Measurements from ENCODE around the gene SCTR. TPM values are rescaled to one million over a fixed set of nuclear protein-coding genes. Genes with fewer than 3 reads are reported as not detected.

The SCTR gene
- total RNA-seq, 2 donors from 2014 or later: not detected

DNA sequence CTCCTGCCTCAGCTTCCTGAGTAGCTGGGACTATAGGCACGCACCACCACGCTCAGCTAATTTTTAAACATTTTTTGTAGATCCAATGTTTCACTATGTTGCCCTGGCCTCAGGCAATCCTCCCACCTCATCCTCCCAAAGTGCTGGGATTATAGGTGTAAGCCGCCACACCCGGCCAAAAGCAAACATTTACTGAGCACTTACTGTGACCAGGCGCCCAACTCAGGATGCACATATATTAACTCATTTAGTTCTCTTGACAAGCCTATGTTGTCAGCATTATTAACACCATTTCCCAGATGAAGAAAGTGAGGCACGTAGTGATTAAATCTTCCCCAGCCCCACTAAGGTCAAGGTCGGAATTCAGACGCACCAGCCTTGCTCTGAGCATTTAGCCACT, 51.5 kb downstream of the SCTR start:
- no peak for ATAC-seq
- Mint-ChIP-seq H3K4me1 (peaks cover 4% of the 10 kb centered on the region), H3K36me3 (ENCODE audit: low read depth) (no peaks in the 10 kb centered on the region), H3K27me3 (peaks cover 38% of the 10 kb centered on the region), H3K4me3 (no peak overlapping the region), H3K27ac (no peak overlapping the region)
- DNase-seq: no peak
- no peaks in the 10 kb centered on the region for H3K9me3 ChIP-seq (ENCODE audit: control insufficient read depth, low read length, poor library complexity, severe bottlenecking)

DNA sequence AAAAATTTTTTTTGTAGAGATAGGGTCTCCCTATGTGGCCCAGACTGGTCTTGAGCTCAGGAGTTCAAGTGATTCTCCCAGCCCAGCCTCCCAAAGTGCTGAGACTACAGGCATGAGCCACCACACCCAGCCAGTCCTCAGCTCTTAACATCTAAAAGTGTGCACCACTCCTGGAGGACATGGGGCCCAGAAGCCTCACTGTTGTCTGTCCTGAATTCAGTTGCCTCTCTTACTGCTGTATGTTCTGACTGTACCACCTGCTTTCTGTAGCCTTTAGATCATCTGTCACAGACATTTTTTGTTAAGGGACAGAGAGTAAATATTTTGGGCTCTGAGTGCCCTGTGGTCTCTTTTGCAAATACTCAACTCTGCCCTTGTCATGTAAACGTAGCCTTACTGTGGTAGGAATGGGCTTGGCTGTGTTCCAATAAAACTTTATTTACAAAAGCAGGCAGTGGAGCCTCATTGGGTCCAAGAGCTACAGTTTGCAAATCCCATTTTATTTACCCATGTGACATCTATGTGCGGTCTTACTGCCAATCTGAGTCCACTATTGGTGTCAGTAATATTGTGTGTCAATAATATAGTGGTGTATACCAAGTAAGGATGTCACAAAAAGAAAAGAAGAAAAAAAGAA, 54.5 kb downstream of the SCTR start:
- Mint-ChIP-seq H3K4me1 (peaks cover 2% of the 10 kb centered on the region), H3K27me3 (peaks cover 32% of the 10 kb centered on the region), H3K27ac (no peak overlapping the region), H3K36me3 (ENCODE audit: low read depth) (no peaks in the 10 kb centered on the region), H3K4me3 (no peak overlapping the region)
- no peak for DNase-seq
- no peaks in the 10 kb centered on the region for H3K9me3 ChIP-seq (ENCODE audit: control insufficient read depth, low read length, poor library complexity, severe bottlenecking)
- ATAC-seq: no peak

DNA sequence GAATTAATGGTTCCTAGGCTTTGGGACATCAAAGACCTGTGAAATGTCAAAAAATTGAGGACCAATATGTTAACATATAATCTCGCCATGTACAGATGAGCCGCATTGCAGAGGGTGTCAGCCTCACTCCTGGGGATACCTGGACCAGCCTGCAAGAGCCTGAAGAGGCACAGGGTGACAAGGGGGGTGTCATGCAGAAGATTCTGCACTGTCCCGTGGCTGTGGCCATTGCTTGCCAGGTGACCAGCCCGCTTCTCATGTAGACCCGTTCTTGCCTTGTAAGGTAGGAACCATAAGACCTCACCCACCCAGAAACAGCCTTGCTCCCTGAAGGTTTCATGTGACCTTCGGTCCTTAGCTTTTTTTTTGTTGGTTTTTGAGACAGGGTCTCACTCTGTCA, 55.2 kb downstream of the SCTR start:
- Mint-ChIP-seq H3K4me1 (peaks cover 2% of the 10 kb centered on the region), H3K4me3 (no peak overlapping the region), H3K27ac (no peak overlapping the region), H3K27me3 (peaks cover 32% of the 10 kb centered on the region), H3K36me3 (ENCODE audit: low read depth) (no peaks in the 10 kb centered on the region)
- H3K9me3 ChIP-seq (ENCODE audit: control insufficient read depth, low read length, poor library complexity, severe bottlenecking): no peaks in the 10 kb centered on the region
- DNase-seq (no peak), ATAC-seq (no peak)

DNA sequence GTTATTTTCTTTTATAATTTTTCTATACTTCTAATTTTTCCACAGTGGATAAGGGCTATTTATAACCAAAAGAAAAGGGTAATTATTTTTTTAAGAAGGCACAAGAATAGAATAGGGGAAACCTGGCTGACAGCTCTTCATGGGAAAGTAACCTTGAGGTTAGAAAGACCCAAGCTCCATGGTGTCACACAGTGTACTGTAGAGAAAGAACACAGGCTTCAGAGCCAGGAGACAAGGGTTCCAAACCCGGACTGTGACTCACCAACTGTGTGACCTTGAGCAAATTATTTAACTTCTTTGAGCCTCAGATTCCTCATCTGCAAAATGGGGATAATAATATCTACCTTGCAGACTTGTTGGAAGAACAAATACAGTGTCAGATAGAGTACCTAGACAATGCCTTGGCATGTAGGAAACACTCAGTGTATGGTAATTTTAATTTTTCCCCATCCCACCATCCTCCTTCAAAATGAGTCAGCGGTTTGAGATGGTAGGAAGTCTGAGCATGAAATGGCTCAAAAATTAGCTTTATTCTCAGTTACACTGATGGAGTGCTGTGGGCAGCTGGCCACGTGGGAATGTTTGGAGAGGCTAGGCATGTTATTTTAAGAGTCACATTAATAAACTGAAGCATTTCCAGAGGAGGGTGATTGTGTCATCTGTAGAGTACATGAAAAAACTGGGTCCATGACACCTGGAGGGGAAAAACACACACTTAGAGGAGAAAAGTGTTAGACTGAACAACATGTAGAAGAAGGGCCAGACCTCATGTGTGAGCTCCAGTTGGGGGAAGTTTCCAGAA, 55.9 kb downstream of the SCTR start:
- no peaks in the 10 kb centered on the region for H3K9me3 ChIP-seq (ENCODE audit: control insufficient read depth, low read length, poor library complexity, severe bottlenecking)
- Mint-ChIP-seq H3K4me3 (no peak overlapping the region), H3K27me3 (peaks cover 25% of the 10 kb centered on the region), H3K27ac (no peak overlapping the region), H3K36me3 (ENCODE audit: low read depth) (no peaks in the 10 kb centered on the region), H3K4me1 (peaks cover 2% of the 10 kb centered on the region)
- DNase-seq (no peak), ATAC-seq (no peak)

- H3K27me3 Mint-ChIP-seq: peaks cover 12% of the 10 kb centered on the region
- ATAC-seq (no peak), DNase-seq (no peak)
- H3K4me1 Mint-ChIP-seq: no peaks in the 10 kb centered on the region
- H3K4me3 Mint-ChIP-seq: no peak overlapping the region
- no peak overlapping the region for H3K27ac Mint-ChIP-seq
- H3K36me3 Mint-ChIP-seq (ENCODE audit: low read depth): no peaks in the 10 kb centered on the region
- no peaks in the 10 kb centered on the region for H3K9me3 ChIP-seq (ENCODE audit: control insufficient read depth, low read length, poor library complexity, severe bottlenecking)
These were observed 57.9 kb downstream of the SCTR start for GRCh38 chr2:119466373-119466772.

GRCh38 chr2:119465687-119466086, 58.6 kb downstream of the SCTR start:
- H3K4me1 Mint-ChIP-seq: no peaks in the 10 kb centered on the region
- no peak overlapping the region for H3K27ac Mint-ChIP-seq
- no peaks in the 10 kb centered on the region for H3K9me3 ChIP-seq (ENCODE audit: control insufficient read depth, low read length, poor library complexity, severe bottlenecking)
- peaks cover 6% of the 10 kb centered on the region for H3K27me3 Mint-ChIP-seq
- no peak overlapping the region for H3K4me3 Mint-ChIP-seq
- H3K36me3 Mint-ChIP-seq (ENCODE audit: low read depth): no peaks in the 10 kb centered on the region
- DNase-seq (no peak), ATAC-seq (no peak)

- Mint-ChIP-seq H3K36me3 (ENCODE audit: low read depth) (no peaks in the 10 kb centered on the region), H3K4me3 (no peak overlapping the region), H3K27ac (no peak overlapping the region), H3K4me1 (no peaks in the 10 kb centered on the region), H3K27me3 (peaks cover 6% of the 10 kb centered on the region)
- H3K9me3 ChIP-seq (ENCODE audit: control insufficient read depth, low read length, poor library complexity, severe bottlenecking): no peaks in the 10 kb centered on the region
- ATAC-seq (no peak), DNase-seq (no peak)
These were observed 59.3 kb downstream of the SCTR start for GRCh38 chr2:119464981-119465380.

DNA sequence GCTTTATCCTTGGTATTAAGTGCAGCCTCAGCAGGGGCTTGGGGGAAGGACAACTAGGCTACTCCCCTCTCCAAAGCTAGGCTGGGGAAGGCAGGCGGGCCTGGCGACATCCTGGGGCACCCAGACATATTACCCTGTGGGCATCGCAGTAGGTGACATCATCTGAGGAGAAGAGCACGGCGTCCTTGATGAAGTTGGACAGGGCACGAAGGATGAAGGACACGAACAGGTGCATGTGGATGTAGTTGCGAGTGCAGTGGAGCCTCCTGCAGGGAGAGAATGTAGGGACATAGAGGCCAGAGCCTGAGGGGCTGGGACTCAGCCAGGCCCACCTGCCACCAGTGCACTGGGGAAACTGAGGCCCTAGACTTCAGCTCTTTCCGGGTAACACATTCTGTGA, 60.3 kb downstream of the SCTR start:
- Mint-ChIP-seq H3K27me3 (peaks cover 13% of the 10 kb centered on the region), H3K36me3 (ENCODE audit: low read depth) (no peaks in the 10 kb centered on the region), H3K4me1 (no peaks in the 10 kb centered on the region), H3K4me3 (no peak overlapping the region), H3K27ac (no peak overlapping the region)
- ATAC-seq (no peak), DNase-seq (no peak)
- H3K9me3 ChIP-seq (ENCODE audit: control insufficient read depth, low read length, poor library complexity, severe bottlenecking): no peaks in the 10 kb centered on the region

GRCh38 chr2:119463136-119463535, 61.1 kb downstream of the SCTR start:
- H3K27me3 Mint-ChIP-seq: peaks cover 8% of the 10 kb centered on the region

DNA sequence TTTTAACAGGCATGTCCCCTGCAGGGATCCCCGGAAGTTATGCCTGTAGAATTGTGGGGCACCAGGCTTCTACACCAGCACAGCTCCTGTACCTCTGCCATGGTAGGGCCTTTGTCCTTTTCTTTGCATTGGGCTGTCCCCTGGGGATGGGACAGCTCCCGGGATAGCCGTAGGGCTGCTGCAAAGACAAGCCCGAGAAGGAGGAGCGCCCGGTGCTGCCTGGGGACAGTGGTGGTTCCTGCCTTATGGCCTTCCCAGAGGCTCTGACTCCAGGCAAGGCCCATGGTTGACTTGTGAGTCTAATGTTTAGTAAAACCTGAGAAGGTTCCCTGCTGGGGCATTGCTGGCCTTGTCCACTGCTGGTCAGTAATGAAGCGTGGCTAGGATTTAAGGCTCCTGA, 61.7 kb downstream of the SCTR start:
- DNase-seq: no peak
- H3K27ac Mint-ChIP-seq: no peak overlapping the region
- peaks cover 8% of the 10 kb centered on the region for H3K27me3 Mint-ChIP-seq
- H3K4me3 Mint-ChIP-seq: no peak overlapping the region
- no peaks in the 10 kb centered on the region for H3K4me1 Mint-ChIP-seq
- ATAC-seq: no peak
- no peaks in the 10 kb centered on the region for H3K9me3 ChIP-seq (ENCODE audit: control insufficient read depth, low read length, poor library complexity, severe bottlenecking)
- no peaks in the 10 kb centered on the region for H3K36me3 Mint-ChIP-seq (ENCODE audit: low read depth)

More at GRCh38 chr2:119463136-119463535, 61.1 kb downstream of the SCTR start:
- Mint-ChIP-seq H3K4me1 (no peaks in the 10 kb centered on the region), H3K27ac (no peak overlapping the region), H3K4me3 (no peak overlapping the region), H3K36me3 (ENCODE audit: low read depth) (no peaks in the 10 kb centered on the region)
- H3K9me3 ChIP-seq (ENCODE audit: control insufficient read depth, low read length, poor library complexity, severe bottlenecking): no peaks in the 10 kb centered on the region
- DNase-seq (no peak), ATAC-seq (no peak)

GRCh38 chr2:119461811-119462210, 62.5 kb downstream of the SCTR start:
- Mint-ChIP-seq H3K4me1 (no peaks in the 10 kb centered on the region), H3K4me3 (no peak overlapping the region), H3K27ac (no peak overlapping the region), H3K36me3 (ENCODE audit: low read depth) (no peaks in the 10 kb centered on the region), H3K27me3 (peaks cover 10% of the 10 kb centered on the region)
- DNase-seq: no peak
- ATAC-seq: no peak
- no peaks in the 10 kb centered on the region for H3K9me3 ChIP-seq (ENCODE audit: control insufficient read depth, low read length, poor library complexity, severe bottlenecking)

GRCh38 chr2:119460076-119460475, 64.2 kb downstream of the SCTR start:
- ATAC-seq (no peak), DNase-seq (no peak)
- no peaks in the 10 kb centered on the region for H3K36me3 Mint-ChIP-seq (ENCODE audit: low read depth)
- H3K27me3 Mint-ChIP-seq: peaks cover 20% of the 10 kb centered on the region
- H3K27ac Mint-ChIP-seq: no peak overlapping the region
- H3K4me1 Mint-ChIP-seq: peaks cover 2% of the 10 kb centered on the region
- H3K4me3 Mint-ChIP-seq: no peak overlapping the region
- no peaks in the 10 kb centered on the region for H3K9me3 ChIP-seq (ENCODE audit: control insufficient read depth, low read length, poor library complexity, severe bottlenecking)

DNA sequence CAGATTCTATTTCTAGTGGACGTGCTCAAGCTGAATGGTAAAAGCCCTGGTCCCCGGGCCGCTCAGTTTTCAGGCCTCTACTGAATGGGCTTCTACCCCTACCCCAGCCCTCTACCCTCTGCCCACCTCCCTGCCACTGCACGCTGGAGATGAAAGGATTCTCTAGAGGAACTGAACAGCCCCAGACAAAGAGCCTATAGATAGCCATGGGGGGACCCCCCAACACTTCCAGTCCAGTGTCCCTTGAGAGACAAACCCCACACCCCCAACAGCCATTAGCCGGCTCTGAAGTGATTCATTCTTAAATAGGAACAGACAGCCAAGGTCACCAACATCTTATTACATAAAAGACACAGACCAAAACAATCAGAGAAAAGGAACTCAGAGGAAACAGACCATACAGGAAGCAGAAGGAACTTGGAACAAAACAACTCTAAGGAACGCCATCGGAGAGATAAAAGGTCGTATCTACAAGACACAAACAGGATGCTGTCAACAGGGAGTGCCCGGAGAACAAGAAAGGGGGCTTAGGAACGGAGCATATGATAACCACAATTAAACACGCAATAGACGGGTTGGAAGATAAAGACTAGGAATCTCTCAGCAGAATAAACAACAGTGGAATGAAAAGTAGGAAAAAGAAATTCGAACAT, 69.1 kb downstream of the SCTR start:
- ATAC-seq (no peak), DNase-seq (no peak)
- Mint-ChIP-seq H3K36me3 (ENCODE audit: low read depth) (no peaks in the 10 kb centered on the region), H3K4me1 (peaks cover 2% of the 10 kb centered on the region), H3K27me3 (peaks cover 56% of the 10 kb centered on the region), H3K4me3 (no peak overlapping the region), H3K27ac (no peak overlapping the region)
- H3K9me3 ChIP-seq (ENCODE audit: control insufficient read depth, low read length, poor library complexity, severe bottlenecking): no peaks in the 10 kb centered on the region
